Liver (tissue), 9 donors: Measurements from ENCODE around the gene EML4. TPM values are rescaled to one million over a fixed set of nuclear protein-coding genes. Genes with fewer than 3 reads are reported as not detected.

Experiments used
- DNase-seq: peaks from one replicate; pipeline ENCODE4 v3.0.0-alpha.2; 2017; ENCODE audit warnings: low spot score
- H3K27ac ChIP-seq, 2 donors: one replicate each; pipeline ENCODE4 v1.7.0; 2013; ENCODE audit warnings: inconsistent platforms in 2 of 2, low read length in 2 of 2, control low read depth in 1 of 2, low read depth in 1 of 2, mild to moderate bottlenecking in 1 of 2
- H3K27me3 ChIP-seq, 4 donors: one replicate each; pipeline versions ENCODE4 v1.6.1 to v1.7.0; 2013; ENCODE audit warnings: low read length in 3 of 4, inconsistent platforms in 1 of 4, mild to moderate bottlenecking in 1 of 4, moderate library complexity in 1 of 4; ENCODE audit not compliant: control insufficient read depth in 4 of 4, insufficient read depth in 4 of 4
- H3K36me3 ChIP-seq, 4 donors: one replicate each; pipeline versions ENCODE4 v1.6.1 to v1.7.0; 2013; ENCODE audit warnings: low read length in 3 of 4, mild to moderate bottlenecking in 3 of 4, low read depth in 1 of 4, moderate library complexity in 1 of 4; ENCODE audit not compliant: control insufficient read depth in 4 of 4, insufficient read depth in 3 of 4
- H3K4me1 ChIP-seq, 4 donors: one replicate each; pipeline versions ENCODE4 v1.6.1 to v1.7.0; 2013; ENCODE audit warnings: low read length in 3 of 4, mild to moderate bottlenecking in 3 of 4, moderate library complexity in 1 of 4; ENCODE audit not compliant: control insufficient read depth in 4 of 4, insufficient read depth in 4 of 4
- H3K4me3 ChIP-seq, 3 donors: one replicate each; pipeline versions ENCODE4 v1.6.1 to v1.7.0; 2013; ENCODE audit warnings: low read length in 3 of 3, control low read depth in 1 of 3, low read depth in 1 of 3, mild to moderate bottlenecking in 1 of 3
- H3K9ac ChIP-seq, 2 donors: one replicate each; pipeline ENCODE4 v1.7.0; 2013; ENCODE audit warnings: low read length in 2 of 2, mild to moderate bottlenecking in 2 of 2, moderate library complexity in 2 of 2, control low read depth in 1 of 2, low read depth in 1 of 2
- H3K9me3 ChIP-seq, 4 donors: one replicate each; pipeline versions ENCODE4 v1.6.1 to v1.7.0; 2013; ENCODE audit warnings: low read length in 3 of 4; ENCODE audit not compliant: control insufficient read depth in 4 of 4
- CTCF ChIP-seq: fragments of 150-350 bp; IDR thresholded peaks from 2 replicates; pipeline ENCODE4 v1.5.1; 2017; ENCODE audit warnings: improper control_type of control experiment, low read depth, low read length; ENCODE audit not compliant: missing input control
- EGR1 ChIP-seq, 2 donors: IDR thresholded peaks; 2 replicates each; pipeline ENCODE4 v1.6.1; 2016 to 2018; ENCODE audit warnings: antibody characterized with exemption in 2 of 2, low read depth in 2 of 2
- FOXA1 ChIP-seq: IDR thresholded peaks from 2 replicates; pipeline ENCODE4 v1.6.1; 2016; ENCODE audit warnings: antibody characterized with exemption
- GABPA ChIP-seq, 2 donors: IDR thresholded peaks in 1 of 2; conservative IDR thresholded peaks in 1 of 2; 2 replicates each; pipeline ENCODE4 v1.6.1; 2016; ENCODE audit warnings: antibody characterized with exemption in 2 of 2, mild to moderate bottlenecking in 1 of 2, moderate library complexity in 1 of 2
- HNF4A ChIP-seq, 2 donors: conservative IDR thresholded peaks; 2 replicates each; pipeline ENCODE4 v1.6.1; 2016; ENCODE audit warnings: antibody characterized with exemption in 2 of 2, mild to moderate bottlenecking in 2 of 2
- HNF4G ChIP-seq: IDR thresholded peaks from 2 replicates; pipeline ENCODE4 v1.6.1; 2016; ENCODE audit warnings: antibody characterized with exemption
- MAX ChIP-seq: IDR thresholded peaks from 2 replicates; pipeline ENCODE4 v1.6.1; 2016; ENCODE audit warnings: antibody characterized with exemption
- NR2F2 ChIP-seq: IDR thresholded peaks from 2 replicates; pipeline ENCODE4 v1.6.1; 2016; ENCODE audit warnings: antibody characterized with exemption
- REST ChIP-seq: IDR thresholded peaks from 2 replicates; pipeline ENCODE4 v1.6.1; 2016; ENCODE audit warnings: antibody characterized with exemption, mild to moderate bottlenecking
- RXRA ChIP-seq, 2 donors: IDR thresholded peaks; 2 replicates each; pipeline ENCODE4 v1.6.1; 2017 to 2018; ENCODE audit warnings: antibody characterized with exemption in 2 of 2, mild to moderate bottlenecking in 1 of 2
- TAF1 ChIP-seq: conservative IDR thresholded peaks from 2 replicates; pipeline ENCODE4 v1.6.1; 2016; ENCODE audit warnings: antibody characterized with exemption, mild to moderate bottlenecking
- whole genome bisulfite sequencing: extraction: QIAGEN DNeasy Blood & Tissue Kit; methylation state at CpG from one replicate; pipeline ENCODE4 v1.1.7; 2013; 5-methylcytosine and 5-hydroxymethylcytosine counted together
- polyA plus RNA-seq, 2 donors: library from polyadenylated mRNA; stranded (reverse) in 1 of 2; unstranded in 1 of 2; fragments of 200-250 nt in 1 of 2; fragments of >200 nt in 1 of 2; fragmentation: Nextera tagmentation in 1 of 2; extraction: Ambion mirVana in 1 of 2; gene quantifications; one replicate each; pipeline versions ENCODE4 v1.2.1 to v1.2.3, GENCODE V29; 2013 to 2015
- total RNA-seq, 2 donors: library from RNA; depleted of rRNA; stranded (reverse); fragments of >200 nt; gene quantifications; one replicate each; pipeline ENCODE4 v1.2.3, GENCODE V29; 2014
- TF ChIP-seq, protein P1 (sequence below): IDR thresholded peaks from 2 replicates; pipeline ENCODE4 v1.6.1; 2016; ENCODE audit warnings: antibody characterized with exemption
- TF ChIP-seq, protein P2 (sequence below): IDR thresholded peaks from 2 replicates; pipeline ENCODE4 v1.6.1; 2016; ENCODE audit warnings: antibody characterized with exemption
- donor health status: healthy.
- donor health status: healthy.
- donor health status: healthy.
- donor health status: healthy.
- donor health status: healthy.

The EML4 gene
- total and polyA plus RNA-seq, 4 donors = 12.8 to 49.6 (median 34.8) TPM

GRCh38 chr2:42220566-42220965, 51.4 kb downstream of the EML4 start:
- H3K4me1 ChIP-seq = peaks cover 1 to 17% (median 4%) of the 10 kb centered on the region in 4 donors
- no peaks in the 10 kb centered on the region for H3K36me3 ChIP-seq
- no peak overlapping the region for H3K4me3 ChIP-seq
- TF ChIP-seq, protein P1, sequence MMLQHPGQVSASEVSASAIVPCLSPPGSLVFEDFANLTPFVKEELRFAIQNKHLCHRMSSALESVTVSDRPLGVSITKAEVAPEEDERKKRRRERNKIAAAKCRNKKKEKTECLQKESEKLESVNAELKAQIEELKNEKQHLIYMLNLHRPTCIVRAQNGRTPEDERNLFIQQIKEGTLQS = no peak
- no peak for TF ChIP-seq NR2F2
- no peak for TF ChIP-seq TAF1
- no peak for TF ChIP-seq GABPA (IDR thresholded peaks at IDR 0.05 in 1 of 2, conservative IDR thresholded peaks at IDR 0.05 in 1 of 2)
- no peak for TF ChIP-seq HNF4A (conservative IDR thresholded peaks at IDR 0.05)
- no peak overlapping the region for H3K9ac ChIP-seq
- no peak for DNase-seq
- 82% methylated on average over 3 of the region's 3 CpGs for WGBS
- no peaks in the 10 kb centered on the region for H3K27me3 ChIP-seq
- H3K27ac ChIP-seq = no peak overlapping the region
- no peaks in the 10 kb centered on the region for H3K9me3 ChIP-seq

DNA sequence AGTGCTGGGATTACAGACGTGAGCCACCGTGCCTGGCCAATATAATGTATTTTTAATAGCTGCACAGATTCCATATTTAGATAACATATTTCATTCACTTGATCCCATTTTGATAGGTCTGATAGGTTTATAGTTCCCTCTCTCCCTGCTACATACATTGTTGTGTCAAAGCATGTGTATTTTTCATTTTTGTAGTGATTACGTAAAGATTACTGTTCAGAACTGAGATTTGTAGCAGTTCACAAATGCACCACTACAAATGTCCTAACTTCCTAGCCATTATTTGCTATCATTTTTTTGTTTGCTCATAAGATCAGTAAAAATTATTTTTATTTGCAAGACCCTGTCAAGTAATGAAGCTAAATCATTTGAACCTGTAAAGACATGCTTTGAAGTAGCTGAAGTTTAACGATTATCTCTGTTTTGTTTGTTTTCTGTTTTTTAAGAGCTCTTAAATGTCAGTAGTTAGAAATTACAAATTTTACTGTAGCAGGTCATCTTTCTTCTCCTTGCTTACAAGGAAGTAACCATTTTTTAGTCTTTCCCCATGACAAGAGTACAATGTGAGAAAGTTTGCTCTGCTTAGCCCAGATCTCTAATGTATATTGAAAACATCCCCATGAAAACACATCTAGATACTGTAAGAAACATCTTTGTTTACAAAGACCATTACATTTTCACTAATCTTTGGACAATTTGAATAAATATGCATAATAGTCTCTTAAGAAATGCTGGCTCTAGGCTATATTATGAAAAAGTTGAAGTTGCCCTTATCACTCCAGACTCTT, 54.1 kb downstream of the EML4 start:
- no peak for DNase-seq
- H3K9ac ChIP-seq = no peak overlapping the region
- WGBS = 82% methylated on average over 4 of the region's 4 CpGs
- H3K4me1 ChIP-seq = peaks cover 3 to 13% (median 6%) of the 10 kb centered on the region in 4 donors
- no peak for TF ChIP-seq FOXA1
- no peak for TF ChIP-seq NR2F2
- no peak for TF ChIP-seq CTCF
- TF ChIP-seq REST = no peak
- no peak for TF ChIP-seq HNF4G
- no peak for TF ChIP-seq RXRA (IDR thresholded peaks at IDR 0.05)
- no peak for TF ChIP-seq EGR1 (IDR thresholded peaks at IDR 0.05; ENCODE audit: low read depth in 2 of 2)
- TF ChIP-seq GABPA (IDR thresholded peaks at IDR 0.05 in 1 of 2, conservative IDR thresholded peaks at IDR 0.05 in 1 of 2) = no peak
- TF ChIP-seq, protein P2, sequence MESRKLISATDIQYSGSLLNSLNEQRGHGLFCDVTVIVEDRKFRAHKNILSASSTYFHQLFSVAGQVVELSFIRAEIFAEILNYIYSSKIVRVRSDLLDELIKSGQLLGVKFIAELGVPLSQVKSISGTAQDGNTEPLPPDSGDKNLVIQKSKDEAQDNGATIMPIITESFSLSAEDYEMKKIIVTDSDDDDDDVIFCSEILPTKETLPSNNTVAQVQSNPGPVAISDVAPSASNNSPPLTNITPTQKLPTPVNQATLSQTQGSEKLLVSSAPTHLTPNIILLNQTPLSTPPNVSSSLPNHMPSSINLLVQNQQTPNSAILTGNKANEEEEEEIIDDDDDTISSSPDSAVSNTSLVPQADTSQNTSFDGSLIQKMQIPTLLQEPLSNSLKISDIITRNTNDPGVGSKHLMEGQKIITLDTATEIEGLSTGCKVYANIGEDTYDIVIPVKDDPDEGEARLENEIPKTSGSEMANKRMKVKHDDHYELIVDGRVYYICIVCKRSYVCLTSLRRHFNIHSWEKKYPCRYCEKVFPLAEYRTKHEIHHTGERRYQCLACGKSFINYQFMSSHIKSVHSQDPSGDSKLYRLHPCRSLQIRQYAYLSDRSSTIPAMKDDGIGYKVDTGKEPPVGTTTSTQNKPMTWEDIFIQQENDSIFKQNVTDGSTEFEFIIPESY = no peak
- TF ChIP-seq MAX = no peak
- H3K36me3 ChIP-seq = no peaks in the 10 kb centered on the region
- H3K4me3 ChIP-seq = no peak overlapping the region
- no peak overlapping the region for H3K27ac ChIP-seq
- H3K27me3 ChIP-seq = no peaks in the 10 kb centered on the region
- no peaks in the 10 kb centered on the region for H3K9me3 ChIP-seq
